HUES6 (cell line): Measurements from ENCODE around the gene PLCG2.
"Not testable (repeated sequence)": the region's sequence is repeated elsewhere in the genome, so short reads cannot be mapped to it uniquely, and the experiment has no call there.

Source experiments
- H3K27ac ChIP-seq: 2 replicates; pipeline ENCODE4 v1.7.0; 2013; ENCODE audit warnings: low read depth, mild to moderate bottlenecking, low read length, inconsistent platforms
- H3K27me3 ChIP-seq: 2 replicates; pipeline ENCODE4 v1.6.1; 2013; ENCODE audit warnings: low read length; ENCODE audit not compliant: control insufficient read depth, insufficient read depth
- H3K36me3 ChIP-seq: 2 replicates; pipeline ENCODE4 v1.6.1; 2013; ENCODE audit warnings: low read length; ENCODE audit not compliant: control insufficient read depth, insufficient read depth
- H3K4me1 ChIP-seq: 2 replicates; pipeline ENCODE4 v1.6.1; 2013; ENCODE audit warnings: low read length; ENCODE audit not compliant: control insufficient read depth, insufficient read depth
- H3K4me3 ChIP-seq: 2 replicates; pipeline ENCODE4 v1.5.1; 2013; ENCODE audit warnings: low read depth, low read length
- H3K9ac ChIP-seq: one replicate; pipeline ENCODE4 v1.6.1; 2013; ENCODE audit warnings: mild to moderate bottlenecking, low read length
- H3K9me3 ChIP-seq: 2 replicates; pipeline ENCODE4 v1.6.1; 2013; ENCODE audit warnings: low read depth, low read length; ENCODE audit not compliant: control insufficient read depth, insufficient read depth

Gene PLCG2

DNA sequence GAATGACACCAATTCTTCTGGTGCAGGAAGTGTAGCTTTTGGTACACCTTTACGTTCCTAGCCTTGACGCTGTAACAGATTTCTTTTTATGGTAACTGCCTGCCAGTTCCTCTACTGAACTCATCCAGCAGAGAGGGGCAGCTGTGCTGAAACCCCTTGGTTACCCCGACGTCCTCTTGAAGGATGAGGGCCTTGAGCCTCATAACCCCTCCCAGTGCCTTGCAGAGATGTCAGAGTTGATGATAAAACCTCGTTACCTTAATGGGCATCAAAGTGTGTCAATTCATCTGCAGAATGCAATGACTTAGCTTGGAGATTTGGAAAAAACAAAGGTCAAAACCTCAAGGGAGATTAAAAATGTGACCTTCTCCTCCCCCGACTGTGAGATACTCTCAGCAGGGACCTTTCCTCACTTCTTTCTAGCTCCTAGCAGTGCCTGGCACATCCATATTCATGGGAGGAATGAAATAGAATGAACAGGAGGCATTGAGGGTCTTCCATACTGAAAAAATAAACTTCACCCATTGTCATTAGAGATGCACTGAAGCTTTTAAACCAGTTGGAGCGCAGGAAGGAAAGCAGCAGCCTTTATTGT lies 163.0 kb downstream of the PLCG2 start:
- no peaks in the 10 kb centered on the region for H3K27me3 ChIP-seq
- H3K9me3 ChIP-seq = no peaks in the 10 kb centered on the region
- no peak overlapping the region for H3K9ac ChIP-seq
- H3K4me3 ChIP-seq = no peak overlapping the region
- H3K36me3 ChIP-seq = no peaks in the 10 kb centered on the region
- no peak overlapping the region for H3K27ac ChIP-seq
- peaks cover 49% of the 10 kb centered on the region for H3K4me1 ChIP-seq

DNA sequence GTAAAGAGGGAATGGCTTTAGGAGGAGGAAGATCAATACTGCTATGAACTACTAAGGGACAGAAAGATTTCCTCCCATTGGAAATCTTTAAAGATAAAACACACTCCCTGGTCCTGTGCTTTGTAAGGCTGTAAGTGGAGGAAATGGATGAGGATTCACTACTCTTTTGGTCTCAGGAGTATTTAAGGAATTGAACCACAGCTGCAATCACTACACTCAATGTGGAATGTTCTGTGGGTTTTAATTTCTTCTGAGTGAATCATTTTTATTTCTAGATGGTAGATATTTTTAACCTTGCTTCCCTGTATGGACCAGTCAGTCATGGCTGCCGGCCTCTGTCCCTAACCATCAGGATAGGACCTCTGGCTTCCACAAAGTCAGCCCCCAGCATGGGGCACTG lies 166.6 kb downstream of the PLCG2 start:
- no peak overlapping the region for H3K4me3 ChIP-seq
- no peaks in the 10 kb centered on the region for H3K36me3 ChIP-seq
- no peak overlapping the region for H3K9ac ChIP-seq
- H3K9me3 ChIP-seq = no peaks in the 10 kb centered on the region
- H3K27ac ChIP-seq = no peak overlapping the region
- H3K27me3 ChIP-seq = no peaks in the 10 kb centered on the region
- H3K4me1 ChIP-seq = peaks cover 19% of the 10 kb centered on the region

DNA sequence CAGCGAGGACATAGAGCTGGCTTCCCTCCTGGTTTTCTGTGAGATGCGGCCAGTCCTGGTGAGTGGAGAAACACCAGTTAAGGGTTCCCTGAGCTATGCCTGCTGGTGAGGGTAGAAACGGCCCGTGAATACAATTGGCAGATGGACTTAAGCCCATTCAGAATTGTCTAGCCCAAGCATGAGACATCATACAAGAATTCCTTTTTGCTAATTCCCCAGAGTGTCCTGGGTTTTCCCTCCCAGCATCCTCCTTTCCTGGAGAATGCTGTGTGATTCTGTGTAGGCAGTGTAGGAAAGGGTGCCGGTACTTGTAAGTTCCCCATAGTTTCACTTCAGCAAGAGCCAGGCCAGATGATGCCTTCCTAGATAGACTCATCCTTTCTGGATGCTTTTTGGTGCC lies 167.1 kb downstream of the PLCG2 start:
- no peak overlapping the region for H3K9ac ChIP-seq
- no peak overlapping the region for H3K27ac ChIP-seq
- no peaks in the 10 kb centered on the region for H3K36me3 ChIP-seq
- H3K4me3 ChIP-seq = no peak overlapping the region
- H3K27me3 ChIP-seq = no peaks in the 10 kb centered on the region
- H3K4me1 ChIP-seq = peaks cover 14% of the 10 kb centered on the region
- H3K9me3 ChIP-seq = 0 out of 2 replicates have a peak, but pooled peaks cover 2% of the 10 kb centered on the region

DNA sequence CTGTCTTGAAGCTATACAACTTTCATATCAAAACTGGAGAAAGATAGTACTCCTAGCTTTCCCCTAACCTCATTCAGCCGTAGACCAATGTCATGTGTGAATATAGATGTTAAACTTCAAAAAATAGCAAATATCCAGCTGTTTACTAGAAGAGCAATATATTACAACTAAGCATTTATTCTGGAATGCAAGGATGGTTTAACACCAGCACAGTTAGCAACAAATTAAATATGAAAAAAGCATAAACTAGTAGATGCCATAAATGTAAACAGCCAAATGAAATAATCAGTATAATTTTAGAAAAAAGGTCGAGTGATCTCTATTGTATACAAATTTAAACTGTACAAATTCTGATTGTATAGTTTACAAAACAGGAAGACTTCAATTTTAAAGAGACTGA lies 172.5 kb downstream of the PLCG2 start:
- no peaks in the 10 kb centered on the region for H3K36me3 ChIP-seq
- no peaks in the 10 kb centered on the region for H3K27me3 ChIP-seq
- H3K27ac ChIP-seq = no peak overlapping the region
- H3K4me3 ChIP-seq = no peak overlapping the region
- H3K9me3 ChIP-seq = peaks cover 5% of the 10 kb centered on the region
- no peaks in the 10 kb centered on the region for H3K4me1 ChIP-seq
- no peak overlapping the region for H3K9ac ChIP-seq

DNA sequence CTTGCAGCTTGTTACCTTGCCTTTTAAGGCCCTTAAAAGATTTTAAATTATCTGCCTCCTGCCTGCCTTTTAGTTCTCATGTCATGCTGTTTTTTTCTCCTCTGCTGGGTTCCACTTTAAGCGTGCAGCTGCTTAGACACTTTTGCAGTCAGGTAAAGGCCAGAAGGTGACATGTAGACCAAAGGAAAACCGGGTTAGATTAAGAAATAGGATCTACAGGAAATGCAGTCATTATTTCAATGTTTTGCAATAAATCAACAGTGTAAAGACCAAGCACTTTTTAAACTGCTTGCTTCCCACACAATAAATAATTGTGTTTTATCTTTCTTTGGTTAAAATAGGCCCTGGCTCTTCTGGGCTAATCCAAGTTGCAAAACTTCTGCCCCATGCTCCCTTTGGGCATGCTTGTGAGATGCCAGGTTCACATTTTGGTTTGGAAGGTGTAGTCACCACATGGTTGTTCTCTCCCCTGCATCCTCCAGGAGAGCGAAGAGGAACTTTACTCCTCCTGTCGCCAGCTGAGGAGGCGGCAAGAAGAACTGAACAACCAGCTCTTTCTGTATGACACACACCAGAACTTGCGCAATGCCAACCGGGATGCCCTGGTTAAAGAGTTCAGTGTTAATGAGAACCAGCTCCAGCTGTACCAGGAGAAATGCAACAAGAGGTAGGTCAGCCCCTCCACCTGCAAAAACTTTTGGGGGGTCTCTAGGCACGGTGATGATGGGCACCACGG lies 177.3 kb downstream of the PLCG2 start:
- Histone ChIP-seq H3K4me3 (no peak overlapping the region), H3K9ac (no peak overlapping the region), H3K36me3 (no peaks in the 10 kb centered on the region), H3K27ac (no peak overlapping the region), H3K27me3 (no peaks in the 10 kb centered on the region), H3K4me1 (no peaks in the 10 kb centered on the region), H3K9me3 (peaks cover 2% of the 10 kb centered on the region)

DNA sequence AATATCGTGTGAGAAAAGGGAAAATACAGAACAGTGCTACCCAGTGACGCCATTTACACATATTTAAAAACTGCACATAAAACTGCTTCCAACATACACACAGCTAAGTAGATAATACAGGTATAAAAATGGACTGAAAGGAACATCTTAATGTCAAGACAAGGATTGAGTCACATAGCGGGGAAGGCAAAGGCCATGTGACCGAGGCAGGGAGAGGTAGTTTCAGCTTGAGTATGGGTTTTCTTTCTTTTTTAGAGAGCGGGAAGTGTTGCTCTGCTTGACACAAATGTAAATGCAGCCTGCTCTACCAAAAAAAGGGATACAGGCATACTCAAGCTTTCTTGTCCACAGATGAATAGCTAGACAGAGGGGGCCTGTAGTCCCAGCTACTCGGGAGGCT lies 185.7 kb downstream of the PLCG2 start:
- H3K27ac ChIP-seq = no peak overlapping the region
- H3K27me3 ChIP-seq = no peaks in the 10 kb centered on the region
- no peak overlapping the region for H3K9ac ChIP-seq
- H3K36me3 ChIP-seq = no peaks in the 10 kb centered on the region
- H3K4me1 ChIP-seq = no peaks in the 10 kb centered on the region
- H3K4me3 ChIP-seq = no peak overlapping the region
- peaks cover 3% of the 10 kb centered on the region; the same call in 1 of the 2 replicates for H3K9me3 ChIP-seq

DNA sequence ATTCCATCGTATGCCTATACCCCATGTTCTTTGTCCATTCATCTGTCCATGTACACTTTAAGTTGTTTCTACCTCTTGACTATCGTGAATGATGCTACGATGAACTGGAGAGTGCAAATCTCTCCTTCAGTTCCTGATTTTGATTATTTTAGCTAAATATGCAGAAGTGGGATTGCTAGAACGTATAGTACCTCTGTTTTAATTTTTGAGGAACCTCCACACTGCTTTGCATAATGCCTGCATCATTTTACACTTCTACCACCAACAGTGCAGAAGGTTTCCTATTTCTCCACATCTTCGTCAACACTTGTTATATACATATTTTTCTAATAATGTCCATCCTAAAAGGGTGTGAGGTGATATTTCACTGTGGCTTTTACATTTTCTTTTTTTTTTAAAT lies 188.3 kb downstream of the PLCG2 start:
- H3K9me3 ChIP-seq = peaks cover 14% of the 10 kb centered on the region
- no peak overlapping the region for H3K4me3 ChIP-seq
- H3K9ac ChIP-seq = no peak overlapping the region
- H3K36me3 ChIP-seq = no peaks in the 10 kb centered on the region
- no peak overlapping the region for H3K27ac ChIP-seq
- no peaks in the 10 kb centered on the region for H3K27me3 ChIP-seq
- H3K4me1 ChIP-seq = no peaks in the 10 kb centered on the region

DNA sequence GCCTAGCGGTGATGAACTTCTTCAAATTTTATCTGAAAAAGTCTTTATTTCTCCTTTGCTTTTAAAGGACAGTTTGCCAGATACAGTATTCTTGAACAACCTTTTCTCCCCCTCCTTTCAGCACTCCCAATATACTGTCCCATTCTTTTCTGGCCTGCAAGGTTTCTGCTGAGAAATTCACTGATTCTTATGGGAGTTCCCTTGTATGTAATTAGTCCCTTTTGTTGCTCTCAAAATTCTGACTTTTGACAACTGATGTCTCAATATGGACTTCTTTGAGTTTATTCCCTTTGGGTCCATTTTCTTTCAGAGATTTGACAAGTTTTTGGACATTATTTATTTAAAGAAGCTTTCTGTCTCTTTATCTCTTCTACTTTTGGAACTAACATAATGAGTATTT lies 192.8 kb downstream of the PLCG2 start:
- no peak overlapping the region for H3K9ac ChIP-seq
- no peaks in the 10 kb centered on the region for H3K27me3 ChIP-seq
- H3K4me1 ChIP-seq = peaks cover 17% of the 10 kb centered on the region; the same call in 1 of the 2 replicates
- H3K9me3 ChIP-seq = peaks cover 30% of the 10 kb centered on the region
- no peak overlapping the region for H3K4me3 ChIP-seq
- H3K27ac ChIP-seq = no peak overlapping the region
- no peaks in the 10 kb centered on the region for H3K36me3 ChIP-seq

DNA sequence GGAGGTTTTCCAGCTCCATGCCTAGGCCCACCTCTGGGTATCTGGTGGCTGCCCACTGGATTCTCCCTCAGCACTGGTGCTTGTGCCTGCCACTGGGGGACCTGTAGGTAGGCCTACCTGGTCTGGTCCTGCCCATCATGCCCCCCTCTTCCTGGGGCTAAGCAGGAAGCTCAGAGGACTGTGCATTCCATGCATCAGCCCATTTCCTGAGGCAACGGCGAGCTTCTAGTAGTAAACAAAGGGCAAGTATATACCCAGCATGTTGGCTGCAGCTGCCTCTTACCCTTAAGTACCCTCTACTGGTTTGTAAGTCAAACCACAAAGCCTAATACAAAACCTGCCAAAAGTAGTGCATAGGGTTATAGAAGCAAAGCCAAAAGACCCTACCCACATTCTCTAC lies 194.6 kb downstream of the PLCG2 start:
- Histone ChIP-seq H3K27me3 (no peaks in the 10 kb centered on the region), H3K4me3 (no peak overlapping the region), H3K36me3 (no peaks in the 10 kb centered on the region), H3K4me1 (peaks cover 17% of the 10 kb centered on the region; the same call in 1 of the 2 replicates), H3K9me3 (peaks cover 34% of the 10 kb centered on the region), H3K9ac (no peak overlapping the region), H3K27ac (no peak overlapping the region; the same call in 1 of the 2 replicates)

DNA sequence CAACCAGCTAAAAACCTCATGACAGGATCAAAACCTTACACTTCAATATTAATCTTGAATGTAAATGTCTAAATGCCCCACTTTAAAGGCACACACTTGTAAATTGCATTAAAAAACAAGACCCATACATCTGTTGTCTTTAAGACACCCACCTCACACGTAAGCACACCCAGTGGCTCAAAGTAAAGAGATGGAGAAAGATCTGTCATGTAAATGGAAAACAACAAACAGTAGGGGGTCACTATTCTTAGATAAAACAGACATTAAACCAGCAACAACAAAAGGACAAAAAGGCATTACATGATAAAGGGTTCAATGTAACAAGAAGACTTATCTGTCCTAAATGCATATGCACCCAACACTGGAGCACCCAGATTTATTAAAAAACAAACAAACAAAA lies 196.5 kb downstream of the PLCG2 start:
- Histone ChIP-seq H3K36me3 (no peaks in the 10 kb centered on the region), H3K9me3 (peaks cover 34% of the 10 kb centered on the region), H3K9ac (no peak overlapping the region), H3K4me1 (peaks cover 17% of the 10 kb centered on the region; the same call in 1 of the 2 replicates), H3K27me3 (no peaks in the 10 kb centered on the region), H3K4me3 (no peak overlapping the region), H3K27ac (no peak overlapping the region)

DNA sequence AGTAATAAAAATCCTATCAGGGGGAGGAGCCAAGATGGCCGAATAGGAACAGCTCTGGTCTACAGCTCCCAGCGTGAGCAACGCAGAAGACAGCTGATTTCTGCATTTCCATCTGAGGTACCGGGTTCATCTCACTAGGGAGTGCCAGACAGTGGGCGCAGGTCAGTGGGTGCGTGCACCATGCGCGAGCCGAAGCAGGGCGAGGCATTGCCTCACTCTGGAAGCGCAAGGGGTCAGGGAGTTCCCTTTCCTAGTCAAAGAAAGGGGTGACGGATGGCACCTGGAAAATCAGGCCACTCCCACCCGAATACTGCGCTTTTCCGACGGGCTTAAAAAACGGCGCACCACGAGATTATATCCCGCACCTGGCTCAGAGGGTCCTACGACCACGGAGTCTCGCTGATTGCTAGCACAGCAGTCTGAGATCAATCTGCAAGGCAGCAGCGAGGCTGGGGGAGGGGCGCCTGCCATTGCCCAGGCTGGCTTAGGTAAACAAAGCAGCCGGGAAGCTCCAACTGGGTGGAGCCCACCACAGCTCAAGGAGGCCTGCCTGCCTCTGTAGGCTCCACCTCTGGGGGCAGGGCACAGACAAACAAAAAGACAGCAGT lies 198.3 kb downstream of the PLCG2 start:
- Histone ChIP-seq H3K4me1 (peaks cover 17% of the 10 kb centered on the region; the same call in 1 of the 2 replicates), H3K9me3 (peaks cover 19% of the 10 kb centered on the region)
- H3K27me3 ChIP-seq, H3K9ac ChIP-seq, H3K27ac ChIP-seq, H3K36me3 ChIP-seq, H3K4me3 ChIP-seq: not testable (repeated sequence)
